MM.1S (cell line): ENCODE results near the gene PRKAR1B.

Source experiments
- DNase-seq: peaks from one replicate; pipeline ENCODE4 v3.0.0-alpha.2; 2015
- H2AFZ ChIP-seq: fragments of 300-600 bp; sonication (generic); 2 replicates; pipeline ENCODE4 v1.6.0; 2016; ENCODE audit warnings: antibody characterized with exemption, low read length
- H3F3A ChIP-seq: fragments of 300-600 bp; sonication (generic); 2 replicates; pipeline ENCODE4 v1.6.1; 2016; ENCODE audit warnings: mild to moderate bottlenecking, antibody characterized with exemption, low read length, moderate library complexity, mixed read lengths; ENCODE audit not compliant: insufficient read depth
- H3K27ac ChIP-seq: fragments of 300-600 bp; sonication (generic); 2 replicates; pipeline ENCODE4 v1.5.1; 2016; ENCODE audit warnings: mild to moderate bottlenecking, low read length
- H3K27me3 ChIP-seq: fragments of 300-600 bp; sonication (generic); replicated peaks from 2 replicates; pipeline ENCODE4 v1.6.0; 2016; ENCODE audit warnings: low read length; ENCODE audit not compliant: insufficient read depth
- H3K36me3 ChIP-seq: fragments of 300-600 bp; sonication (generic); replicated peaks from 2 replicates; pipeline ENCODE4 v1.6.1; 2016; ENCODE audit warnings: mild to moderate bottlenecking, low read length, mixed read lengths; ENCODE audit not compliant: insufficient read depth
- H3K4me1 ChIP-seq: fragments of 300-600 bp; sonication (generic); 2 replicates; pipeline ENCODE4 v1.6.1; 2016; ENCODE audit warnings: low read length, mixed read lengths
- H3K4me2 ChIP-seq: fragments of 300-600 bp; sonication (generic); 2 replicates; pipeline ENCODE4 v1.6.0; 2016; ENCODE audit warnings: low read depth, low read length
- H3K4me3 ChIP-seq: fragments of 300-600 bp; sonication (generic); 2 replicates; pipeline ENCODE4 v1.5.1; 2016; ENCODE audit warnings: low read length, mixed read lengths
- H3K79me2 ChIP-seq: fragments of 300-600 bp; sonication (generic); 2 replicates; pipeline ENCODE4 v1.6.1; 2016; ENCODE audit warnings: mixed run types, low read length, mixed read lengths
- H3K9ac ChIP-seq: fragments of 300-600 bp; sonication (generic); 2 replicates; pipeline ENCODE4 v1.6.1; 2016; ENCODE audit warnings: low read length, mixed read lengths
- H3K9me2 ChIP-seq: fragments of 300-600 bp; sonication (generic); replicated peaks from 2 replicates; pipeline ENCODE4 v1.6.1; 2016; ENCODE audit warnings: mild to moderate bottlenecking, low read length, mixed read lengths; ENCODE audit not compliant: insufficient read depth
- H3K9me3 ChIP-seq: fragments of 300-600 bp; sonication (generic); replicated peaks from 2 replicates; pipeline ENCODE4 v1.6.1; 2016; ENCODE audit warnings: mild to moderate bottlenecking, low read length, mixed read lengths; ENCODE audit not compliant: insufficient read depth
- H4K20me1 ChIP-seq: fragments of 300-600 bp; sonication (generic); 2 replicates; pipeline ENCODE4 v1.6.1; 2016; ENCODE audit warnings: mild to moderate bottlenecking, low read length, moderate library complexity, mixed read lengths; ENCODE audit not compliant: insufficient read depth
- EZH2 ChIP-seq: fragments of 300-600 bp; sonication (generic); optimal IDR thresholded peaks from 2 replicates; pipeline ENCODE3; 2017; ENCODE audit warnings: low read depth, mild to moderate bottlenecking, antibody characterized with exemption, low read length, mixed read lengths
- EZH2phosphoT487 ChIP-seq: fragments of 300-600 bp; sonication (generic); IDR thresholded peaks from 2 replicates; pipeline ENCODE4 v1.6.1; 2018; ENCODE audit warnings: antibody characterized with exemption, low read length
- TF ChIP-seq, protein P1 (sequence below): fragments of 300-600 bp; sonication (generic); IDR thresholded peaks from 2 replicates; pipeline ENCODE4 v1.5.1; 2016; ENCODE audit warnings: antibody characterized with exemption, low read length, mixed read lengths

The PRKAR1B gene

DNA sequence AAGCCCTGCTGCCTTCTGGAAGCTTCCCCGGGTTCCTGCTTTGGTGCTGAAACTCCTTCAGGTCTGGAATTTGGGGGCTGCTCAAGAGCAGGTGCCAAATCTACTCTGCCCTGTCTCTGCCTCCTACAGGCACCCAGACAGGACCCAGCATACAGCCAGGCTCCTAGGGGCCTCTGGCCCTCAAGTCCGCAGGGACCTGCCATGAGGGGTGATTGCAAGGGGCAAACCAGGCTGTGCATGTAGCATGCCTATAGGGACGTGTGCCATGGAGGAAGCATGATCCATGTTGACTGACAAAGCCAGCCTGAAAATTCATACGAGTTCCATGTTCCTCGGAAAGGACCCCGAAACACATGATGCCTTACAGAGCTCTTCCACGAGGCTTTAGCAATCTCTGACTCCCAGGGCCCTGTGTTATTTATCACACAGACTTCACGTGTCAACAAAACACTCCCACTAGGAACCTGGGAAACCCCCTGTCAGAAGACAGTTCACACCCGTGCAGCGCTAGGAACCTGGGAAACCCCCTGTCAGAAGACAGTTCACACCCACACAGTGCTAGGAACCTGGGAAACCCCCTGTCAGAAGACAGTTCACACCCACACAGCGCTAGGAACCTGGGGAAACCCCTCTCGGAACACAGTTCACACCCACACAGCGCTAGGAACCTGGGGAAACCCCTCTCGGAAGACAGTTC is 75.9 kb downstream of the PRKAR1B start:
- Histone ChIP-seq H4K20me1 (no peaks in the 10 kb centered on the region), H3K9me3 (no peaks in the 10 kb centered on the region), H3K4me2 (no peak overlapping the region), H3K4me1 (no peaks in the 10 kb centered on the region), H3K79me2 (no peaks in the 10 kb centered on the region), H3K9me2 (no peaks in the 10 kb centered on the region), H3F3A (no peaks in the 10 kb centered on the region), H3K4me3 (no peak overlapping the region), H2AFZ (no peak overlapping the region), H3K9ac (no peak overlapping the region), H3K27ac (no peak overlapping the region), H3K36me3 (no peaks in the 10 kb centered on the region), H3K27me3 (no peaks in the 10 kb centered on the region)
- DNase-seq, result no peak
- TF ChIP-seq, protein P1, sequence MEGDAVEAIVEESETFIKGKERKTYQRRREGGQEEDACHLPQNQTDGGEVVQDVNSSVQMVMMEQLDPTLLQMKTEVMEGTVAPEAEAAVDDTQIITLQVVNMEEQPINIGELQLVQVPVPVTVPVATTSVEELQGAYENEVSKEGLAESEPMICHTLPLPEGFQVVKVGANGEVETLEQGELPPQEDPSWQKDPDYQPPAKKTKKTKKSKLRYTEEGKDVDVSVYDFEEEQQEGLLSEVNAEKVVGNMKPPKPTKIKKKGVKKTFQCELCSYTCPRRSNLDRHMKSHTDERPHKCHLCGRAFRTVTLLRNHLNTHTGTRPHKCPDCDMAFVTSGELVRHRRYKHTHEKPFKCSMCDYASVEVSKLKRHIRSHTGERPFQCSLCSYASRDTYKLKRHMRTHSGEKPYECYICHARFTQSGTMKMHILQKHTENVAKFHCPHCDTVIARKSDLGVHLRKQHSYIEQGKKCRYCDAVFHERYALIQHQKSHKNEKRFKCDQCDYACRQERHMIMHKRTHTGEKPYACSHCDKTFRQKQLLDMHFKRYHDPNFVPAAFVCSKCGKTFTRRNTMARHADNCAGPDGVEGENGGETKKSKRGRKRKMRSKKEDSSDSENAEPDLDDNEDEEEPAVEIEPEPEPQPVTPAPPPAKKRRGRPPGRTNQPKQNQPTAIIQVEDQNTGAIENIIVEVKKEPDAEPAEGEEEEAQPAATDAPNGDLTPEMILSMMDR, result no peak
- TF ChIP-seq EZH2phosphoT487 (no peak), EZH2 (no peak)

DNA sequence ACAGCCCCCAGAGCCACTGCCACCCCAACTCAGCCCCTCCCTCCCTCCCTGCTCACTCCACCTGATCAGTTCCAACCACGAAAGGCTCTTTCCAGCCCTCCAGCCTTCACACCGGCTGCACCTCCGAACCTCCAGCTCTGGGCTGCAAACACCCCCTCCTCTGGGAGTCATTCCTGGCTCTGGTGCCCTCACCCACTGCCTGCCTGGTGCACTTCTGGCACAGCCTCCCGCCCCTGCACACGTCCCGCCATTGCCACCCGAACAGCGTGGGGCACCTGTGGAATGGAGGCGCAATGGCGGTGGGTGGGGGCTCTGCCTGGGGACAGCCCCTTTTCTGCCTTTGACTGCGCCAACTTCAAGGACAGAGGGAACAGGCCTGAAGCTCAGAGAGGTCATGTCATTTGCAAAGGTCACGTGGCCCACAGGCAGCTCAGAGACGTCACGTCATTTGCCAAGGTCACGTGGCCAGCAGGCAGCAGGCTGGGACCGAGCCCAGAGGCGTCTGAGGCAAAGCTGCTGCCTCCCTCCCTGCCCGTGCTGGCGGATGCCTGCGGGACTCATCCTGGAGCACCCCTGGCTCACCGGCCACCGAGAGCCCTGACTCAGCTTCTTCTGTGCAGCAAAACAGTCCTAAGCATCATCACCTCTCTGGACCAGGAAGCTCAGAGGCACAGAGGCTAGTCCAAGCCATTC is 76.6 kb downstream of the PRKAR1B start:
- Histone ChIP-seq H3K36me3 (no peaks in the 10 kb centered on the region), H3K9me2 (no peaks in the 10 kb centered on the region), H3K27me3 (no peaks in the 10 kb centered on the region), H3K4me3 (no peak overlapping the region), H3K4me1 (no peaks in the 10 kb centered on the region), H3K4me2 (no peak overlapping the region), H3K9ac (no peak overlapping the region), H3K27ac (no peak overlapping the region), H4K20me1 (no peaks in the 10 kb centered on the region), H2AFZ (no peak overlapping the region), H3K9me3 (no peaks in the 10 kb centered on the region), H3F3A (no peaks in the 10 kb centered on the region), H3K79me2 (no peaks in the 10 kb centered on the region)
- TF ChIP-seq, protein P1, result no peak
- no peak for TF ChIP-seq EZH2
- no peak for TF ChIP-seq EZH2phosphoT487
- DNase-seq, result no peak

DNA sequence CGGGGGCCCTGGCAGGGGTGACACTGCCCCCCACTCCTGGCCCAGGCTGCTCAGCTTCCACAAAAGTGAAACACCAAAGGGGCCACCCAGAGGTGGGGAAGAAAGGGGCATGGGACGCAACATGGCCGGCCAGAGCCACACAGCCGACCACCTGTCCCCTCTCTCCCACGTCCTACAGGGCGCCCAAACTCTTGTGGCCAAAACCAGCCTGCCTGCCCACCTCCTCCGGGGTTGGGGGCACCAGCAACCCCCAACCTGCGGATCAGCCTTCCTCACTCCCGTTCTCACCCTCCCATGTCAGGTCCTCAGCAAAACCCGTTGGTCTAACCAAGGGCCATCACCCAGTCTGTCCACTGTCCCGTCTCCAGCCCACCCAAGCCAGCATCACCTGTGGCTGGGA is 80.1 kb downstream of the PRKAR1B start:
- Histone ChIP-seq H3K4me3 (no peak overlapping the region), H3K4me2 (no peak overlapping the region), H3K79me2 (no peaks in the 10 kb centered on the region), H3F3A (no peaks in the 10 kb centered on the region), H2AFZ (no peak overlapping the region), H3K9me2 (no peaks in the 10 kb centered on the region), H3K36me3 (no peaks in the 10 kb centered on the region; the same call in 1 of the 2 replicates), H3K27me3 (no peaks in the 10 kb centered on the region), H3K9me3 (no peaks in the 10 kb centered on the region), H4K20me1 (no peaks in the 10 kb centered on the region), H3K9ac (no peak overlapping the region), H3K27ac (no peak overlapping the region), H3K4me1 (no peaks in the 10 kb centered on the region)
- TF ChIP-seq EZH2 (no peak), EZH2phosphoT487 (no peak)
- TF ChIP-seq, protein P1, result no peak
- no peak for DNase-seq
